Rectal smooth muscle tissue (tissue), 1 donor: ENCODE results near the gene ITPR2.
A peak's percentile ranks its signal among the peaks of the same experiment; 100 is the strongest.

Experiments used
- H3K27ac ChIP-seq: one replicate; pipeline ENCODE4 v1.7.0; 2013; ENCODE audit warnings: low read depth, low read length, inconsistent platforms
- H3K27me3 ChIP-seq: one replicate; pipeline ENCODE4 v1.7.0; 2013; ENCODE audit warnings: low read length; ENCODE audit not compliant: control insufficient read depth, insufficient read depth
- H3K36me3 ChIP-seq: one replicate; pipeline ENCODE4 v1.7.0; 2013; ENCODE audit warnings: low read length; ENCODE audit not compliant: control insufficient read depth, insufficient read depth
- H3K4me1 ChIP-seq: one replicate; pipeline ENCODE4 v1.7.0; 2013; ENCODE audit warnings: low read length; ENCODE audit not compliant: control insufficient read depth, insufficient read depth
- H3K4me3 ChIP-seq: one replicate; pipeline ENCODE4 v1.7.0; 2013; ENCODE audit warnings: low read length
- H3K9ac ChIP-seq: one replicate; pipeline ENCODE4 v1.7.0; 2013; ENCODE audit warnings: low read length

Gene ITPR2

GRCh38 chr12:26808766-26809476, 24.1 kb downstream of the ITPR2 start:
- H3K4me3 ChIP-seq: no peak overlapping the region
- H3K9ac ChIP-seq: no peak overlapping the region
- no peaks in the 10 kb centered on the region for H3K27me3 ChIP-seq
- H3K27ac ChIP-seq: no peak overlapping the region
- no peaks in the 10 kb centered on the region for H3K4me1 ChIP-seq
- H3K36me3 ChIP-seq: no peaks in the 10 kb centered on the region

DNA sequence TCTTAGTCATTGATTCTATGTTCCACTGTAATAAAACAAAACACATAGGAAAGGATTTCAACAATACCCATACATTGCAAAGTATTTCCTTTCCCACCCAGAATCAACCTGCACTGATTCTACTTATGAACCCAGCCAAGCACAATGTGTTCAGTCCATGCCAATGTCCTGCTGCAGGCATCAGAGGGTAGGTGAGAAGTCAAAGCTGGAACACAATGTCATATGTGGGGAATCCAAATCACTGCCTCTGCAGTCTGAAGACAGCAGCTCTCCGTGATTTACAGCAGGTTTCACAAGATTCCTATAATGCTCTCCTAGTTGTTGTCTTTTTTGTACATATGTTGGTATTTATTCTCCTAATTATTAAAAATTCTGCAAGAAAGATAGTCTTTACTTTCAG, 25.7 kb downstream of the ITPR2 start:
- H3K36me3 ChIP-seq: no peaks in the 10 kb centered on the region
- no peak overlapping the region for H3K9ac ChIP-seq
- no peak overlapping the region for H3K4me3 ChIP-seq
- H3K4me1 ChIP-seq: peaks cover 6% of the 10 kb centered on the region
- no peaks in the 10 kb centered on the region for H3K27me3 ChIP-seq
- no peak overlapping the region for H3K27ac ChIP-seq

DNA sequence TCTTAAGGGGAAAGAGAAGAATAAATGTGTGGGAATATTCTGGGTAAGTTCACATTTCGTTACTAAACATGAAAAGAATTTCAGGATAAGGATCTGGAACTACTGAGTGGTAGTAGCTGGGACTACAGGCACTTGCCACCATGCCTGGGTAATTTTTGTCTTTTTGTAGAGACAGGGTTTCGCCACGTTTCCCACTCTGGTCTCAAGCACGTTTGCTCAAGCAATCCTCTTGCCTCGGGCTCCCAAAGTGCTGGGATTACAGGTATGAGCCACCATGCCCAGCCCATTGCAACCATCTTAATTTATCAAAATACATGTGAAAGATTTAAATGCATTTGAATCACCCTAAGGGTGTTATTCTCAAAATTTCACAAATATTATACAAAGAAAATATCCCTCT, 26.4 kb downstream of the ITPR2 start:
- peaks cover 6% of the 10 kb centered on the region for H3K4me1 ChIP-seq
- no peak overlapping the region for H3K9ac ChIP-seq
- no peaks in the 10 kb centered on the region for H3K36me3 ChIP-seq
- no peak overlapping the region for H3K4me3 ChIP-seq
- no peak overlapping the region for H3K27ac ChIP-seq
- H3K27me3 ChIP-seq: no peaks in the 10 kb centered on the region

DNA sequence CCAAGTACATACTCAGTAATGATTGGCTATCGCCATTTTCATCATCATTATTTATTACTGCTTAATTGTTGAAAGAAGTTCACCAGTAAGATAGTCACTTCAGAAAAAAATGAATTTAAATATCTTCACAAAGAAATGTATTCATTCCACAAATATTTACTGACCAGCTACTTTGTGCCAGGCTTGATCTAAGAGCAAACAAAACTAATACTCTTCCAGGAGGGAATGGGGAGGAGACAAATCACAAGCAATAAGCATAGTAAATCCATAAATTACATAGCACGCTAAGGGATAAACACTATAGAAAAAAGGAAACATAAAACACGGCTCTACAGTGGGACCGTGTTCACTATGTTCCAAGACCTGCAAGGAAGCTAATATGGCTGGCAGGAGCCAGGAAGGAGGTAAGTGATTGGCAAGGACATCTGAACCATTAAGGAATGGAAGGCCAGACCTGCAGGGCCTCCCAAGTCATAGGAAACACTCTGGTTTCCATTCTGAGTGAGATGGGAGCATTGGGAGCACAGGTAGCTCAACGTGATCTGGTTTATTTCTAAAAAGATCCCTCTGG, 27.5 kb downstream of the ITPR2 start:
- Histone ChIP-seq H3K4me1 (peaks cover 6% of the 10 kb centered on the region), H3K9ac (no peak overlapping the region), H3K36me3 (no peaks in the 10 kb centered on the region), H3K27me3 (no peaks in the 10 kb centered on the region), H3K27ac (no peak overlapping the region), H3K4me3 (no peak overlapping the region)

GRCh38 chr12:26803552-26803951, 29.4 kb downstream of the ITPR2 start:
- Histone ChIP-seq H3K4me1 (peaks cover 6% of the 10 kb centered on the region), H3K27me3 (no peaks in the 10 kb centered on the region), H3K9ac (no peak overlapping the region), H3K36me3 (no peaks in the 10 kb centered on the region), H3K4me3 (no peak overlapping the region), H3K27ac (peak overlapping the region; percentile 32)

DNA sequence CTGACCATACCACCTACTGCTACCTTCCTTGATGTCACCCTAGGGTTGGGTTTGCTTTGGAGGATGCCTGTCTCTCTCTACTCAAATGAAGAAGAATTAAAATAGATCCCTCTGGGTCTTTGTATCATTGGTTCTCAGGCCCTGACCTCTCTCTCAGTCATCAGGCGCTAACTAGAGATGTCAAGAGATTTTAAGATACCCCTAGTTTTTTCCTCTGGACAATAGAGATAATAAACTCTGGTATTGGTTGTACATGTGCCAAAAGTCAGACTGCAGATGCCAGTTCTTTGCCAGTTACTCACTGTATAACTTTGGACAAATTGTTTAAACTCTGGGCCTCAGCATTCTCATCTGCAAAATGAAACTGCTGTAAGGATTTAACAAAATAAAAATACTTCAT, 31.5 kb downstream of the ITPR2 start:
- H3K36me3 ChIP-seq: no peaks in the 10 kb centered on the region
- peaks cover 6% of the 10 kb centered on the region for H3K4me1 ChIP-seq
- H3K9ac ChIP-seq: no peak overlapping the region
- no peaks in the 10 kb centered on the region for H3K27me3 ChIP-seq
- no peak overlapping the region for H3K27ac ChIP-seq
- H3K4me3 ChIP-seq: no peak overlapping the region

GRCh38 chr12:26800858-26801257, 32.1 kb downstream of the ITPR2 start:
- H3K4me3 ChIP-seq: no peak overlapping the region
- H3K36me3 ChIP-seq: no peaks in the 10 kb centered on the region
- no peaks in the 10 kb centered on the region for H3K27me3 ChIP-seq
- H3K27ac ChIP-seq: no peak overlapping the region
- H3K4me1 ChIP-seq: peaks cover 6% of the 10 kb centered on the region
- no peak overlapping the region for H3K9ac ChIP-seq

DNA sequence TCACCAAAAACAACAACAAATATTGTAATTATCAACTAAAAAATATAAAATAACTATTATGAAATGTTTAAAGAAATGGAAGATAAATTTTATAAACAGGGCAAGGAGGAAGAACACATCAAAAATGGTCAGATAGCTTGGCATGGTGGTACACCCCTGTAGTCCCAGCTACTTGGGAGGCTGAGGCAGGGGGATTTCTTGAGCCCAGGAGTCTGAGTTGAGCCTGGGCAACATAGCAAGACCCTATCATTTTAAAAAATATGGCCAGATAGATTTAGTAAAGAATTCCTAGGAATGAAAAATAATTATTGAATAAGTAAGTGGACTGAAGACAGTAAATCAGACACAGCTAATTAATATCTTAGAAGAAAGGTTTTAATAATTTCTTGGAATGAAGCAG, 32.6 kb downstream of the ITPR2 start:
- no peaks in the 10 kb centered on the region for H3K36me3 ChIP-seq
- H3K4me3 ChIP-seq: no peak overlapping the region
- H3K27me3 ChIP-seq: no peaks in the 10 kb centered on the region
- H3K4me1 ChIP-seq: peaks cover 6% of the 10 kb centered on the region
- H3K9ac ChIP-seq: no peak overlapping the region
- no peak overlapping the region for H3K27ac ChIP-seq

GRCh38 chr12:26799741-26800140, 33.3 kb downstream of the ITPR2 start:
- peaks cover 6% of the 10 kb centered on the region for H3K4me1 ChIP-seq
- H3K27ac ChIP-seq: no peak overlapping the region
- H3K36me3 ChIP-seq: no peaks in the 10 kb centered on the region
- no peaks in the 10 kb centered on the region for H3K27me3 ChIP-seq
- no peak overlapping the region for H3K4me3 ChIP-seq
- no peak overlapping the region for H3K9ac ChIP-seq

- H3K27ac ChIP-seq: no peak overlapping the region
- no peaks in the 10 kb centered on the region for H3K27me3 ChIP-seq
- H3K9ac ChIP-seq: no peak overlapping the region
- peaks cover 6% of the 10 kb centered on the region for H3K4me1 ChIP-seq
- no peaks in the 10 kb centered on the region for H3K36me3 ChIP-seq
- H3K4me3 ChIP-seq: no peak overlapping the region
Measured at GRCh38 chr12:26798640-26799039, 34.4 kb downstream of the ITPR2 start.

GRCh38 chr12:26798023-26798422, 35.0 kb downstream of the ITPR2 start:
- no peak overlapping the region for H3K4me3 ChIP-seq
- H3K36me3 ChIP-seq: no peaks in the 10 kb centered on the region
- no peaks in the 10 kb centered on the region for H3K27me3 ChIP-seq
- H3K4me1 ChIP-seq: no peaks in the 10 kb centered on the region
- no peak overlapping the region for H3K9ac ChIP-seq
- H3K27ac ChIP-seq: no peak overlapping the region

GRCh38 chr12:26795910-26796309, 37.1 kb downstream of the ITPR2 start:
- no peak overlapping the region for H3K27ac ChIP-seq
- no peaks in the 10 kb centered on the region for H3K27me3 ChIP-seq
- no peaks in the 10 kb centered on the region for H3K36me3 ChIP-seq
- H3K4me1 ChIP-seq: peaks cover 15% of the 10 kb centered on the region
- no peak overlapping the region for H3K9ac ChIP-seq
- no peak overlapping the region for H3K4me3 ChIP-seq

GRCh38 chr12:26791301-26791791, 41.6 kb downstream of the ITPR2 start:
- Histone ChIP-seq H3K27ac (no peak overlapping the region), H3K4me1 (peaks cover 26% of the 10 kb centered on the region), H3K36me3 (no peaks in the 10 kb centered on the region), H3K9ac (no peak overlapping the region), H3K27me3 (no peaks in the 10 kb centered on the region), H3K4me3 (no peak overlapping the region)
